PC-9 (cell line): ENCODE results near the gene CDKN1B. TPM values are rescaled to one million over a fixed set of nuclear protein-coding genes. Genes with fewer than 3 reads are reported as not detected.
A peak's percentile ranks its signal among the peaks of the same experiment; 100 is the strongest.

Experiments used
- BruUV-seq: library from RNA; stranded (reverse); fragments of 400-500 nt; replicated peaks from 2 replicates; lab custom pipeline; 2021; lab: Mats Ljungman, UMichigan
- CTCF ChIA-PET: fragments of 300-600 bp; sonication (Branson Sonifier 250); formaldehyde crosslinking; loops from one replicate; lab custom pipeline; 2022; ENCODE audit warnings: antibody characterized with exemption; lab: Charles Lee
- POLR2A ChIA-PET: fragments of 300-600 bp; sonication (Branson Sonifier 250); formaldehyde crosslinking; loops from one replicate; lab custom pipeline; 2022; ENCODE audit warnings: antibody characterized with exemption; ENCODE audit not compliant: unreplicated experiment; lab: Charles Lee
- DNase-seq, 2 experiments: peaks; one replicate each; pipeline versions ENCODE4 v3.0.0 to v3.0.0-alpha.2; 2015 to 2022; ENCODE audit warnings: mixed read lengths in 1 of 2
- H2AFZ ChIP-seq: fragments of 200-600 bp; sonication (generic); 2 replicates; pipeline ENCODE4 v1.8.1; 2017; ENCODE audit warnings: antibody characterized with exemption
- H3F3A ChIP-seq: fragments of 200-600 bp; sonication (generic); 2 replicates; pipeline ENCODE4 v1.8.1; 2017; ENCODE audit warnings: antibody characterized with exemption, mild to moderate bottlenecking, low read depth; ENCODE audit not compliant: insufficient read depth
- H3K27ac ChIP-seq: fragments of 200-600 bp; sonication (generic); 2 replicates; pipeline ENCODE4 v1.6.1; 2016; ENCODE audit warnings: mixed run types
- H3K27me3 ChIP-seq: fragments of 200-600 bp; sonication (generic); 2 replicates; pipeline ENCODE4 v1.6.1; 2016; ENCODE audit warnings: low read depth, mixed run types; ENCODE audit not compliant: insufficient read depth
- H3K36me3 ChIP-seq: fragments of 200-600 bp; sonication (generic); 2 replicates; pipeline ENCODE4 v1.6.1; 2016; ENCODE audit warnings: low read depth, mixed run types
- H3K4me1 ChIP-seq: fragments of 200-600 bp; sonication (generic); replicated peaks from 2 replicates; pipeline ENCODE4 v1.6.1; 2016; ENCODE audit warnings: mixed run types; ENCODE audit not compliant: insufficient read depth
- H3K4me2 ChIP-seq: fragments of 200-600 bp; sonication (generic); 2 replicates; pipeline ENCODE4 v1.6.1; 2017; ENCODE audit warnings: mixed run types
- H3K4me3 ChIP-seq: fragments of 200-600 bp; sonication (generic); 2 replicates; pipeline ENCODE4 v1.6.1; 2016; ENCODE audit warnings: mixed run types
- H3K79me2 ChIP-seq: fragments of 200-600 bp; sonication (generic); 2 replicates; pipeline ENCODE4 v1.6.1; 2017; ENCODE audit warnings: low read depth, mixed run types
- H3K9me2 ChIP-seq: fragments of 200-600 bp; sonication (generic); 2 replicates; pipeline ENCODE4 v1.8.1; 2017; ENCODE audit warnings: mild to moderate bottlenecking; ENCODE audit not compliant: insufficient read depth
- H3K9me3 ChIP-seq: fragments of 200-600 bp; sonication (generic); 2 replicates; pipeline ENCODE4 v1.8.1; 2016; ENCODE audit warnings: low read depth; ENCODE audit not compliant: insufficient read depth
- H4K20me1 ChIP-seq: fragments of 200-600 bp; sonication (generic); 2 replicates; pipeline ENCODE4 v1.8.1; 2017; ENCODE audit not compliant: insufficient read depth
- CTCF ChIP-seq: fragments of 200-600 bp; sonication (generic); conservative IDR thresholded peaks from 2 replicates; pipeline ENCODE4 v1.6.1; 2017; ENCODE audit warnings: mixed run types, antibody characterized with exemption, mild to moderate bottlenecking, moderate library complexity
- EZH2 ChIP-seq: fragments of 200-600 bp; sonication (generic); IDR thresholded peaks from 2 replicates; pipeline ENCODE4 v1.8.0; 2017; ENCODE audit warnings: antibody characterized with exemption, low read depth
- intact Hi-C: fragments of 100-400 bp; cut with micrococcal nuclease; formaldehyde crosslinking; loops from one replicate; pipeline ENCODE4 v1.10.0; 2022; ENCODE audit not compliant: unreplicated experiment
- total RNA-seq: library from RNA; stranded (reverse); gene quantifications from 2 replicates; pipeline ENCODE4 v1.2.3, GENCODE V29; 2021

The CDKN1B gene
- total RNA-seq, 1 experiment from 2014 or later = 67.5 TPM

- DNase-seq = no peak
- no peaks in the 10 kb centered on the region for H3K9me2 ChIP-seq
- no TSS peak for BruUV-seq
- H3K4me2 ChIP-seq = no peak overlapping the region
- H3K36me3 ChIP-seq = no peaks in the 10 kb centered on the region
- TF ChIP-seq CTCF (no peak), EZH2 (no peak)
- peaks cover 25% of the 10 kb centered on the region for H3F3A ChIP-seq
- no peaks in the 10 kb centered on the region for H3K27me3 ChIP-seq
- H4K20me1 ChIP-seq = no peaks in the 10 kb centered on the region
- ChIA-PET CTCF (interaction anchor here (1.1 kb wide), 1 partner anchor 11 kb away, joined by 3 read pairs; no protein-coding TSS in a partner anchor), POLR2A (interaction anchor here (0.5 kb wide), 1 partner anchor 221 kb away, joined by 5 read pairs; no protein-coding TSS in a partner anchor)
- no peaks in the 10 kb centered on the region for H3K79me2 ChIP-seq
- intact Hi-C loops = no loop called here
- no peak overlapping the region for H3K4me3 ChIP-seq
- peaks cover 27% of the 10 kb centered on the region for H3K4me1 ChIP-seq
- H2AFZ ChIP-seq = no peak overlapping the region
- no peaks in the 10 kb centered on the region for H3K9me3 ChIP-seq
- H3K27ac ChIP-seq = no peak overlapping the region
Measured at GRCh38 chr12:12755923-12756322, 38.8 kb downstream of the CDKN1B start.

- intact Hi-C loops = no loop called here
- no peaks in the 10 kb centered on the region for H3K9me3 ChIP-seq
- ChIA-PET POLR2A (interaction anchor here (0.6 to 0.7 kb wide), 2 partner anchors 11 to 46 kb away, joined by 3 read pairs; no protein-coding TSS in a partner anchor), CTCF (interaction anchor here (1.1 kb wide), 1 partner anchor 13 kb away, joined by 3 read pairs; no protein-coding TSS in a partner anchor)
- DNase-seq = no peak
- H3K27ac ChIP-seq = peak overlapping the region; percentile 87
- BruUV-seq = no TSS peak
- H3K4me2 ChIP-seq = no peak overlapping the region
- peaks cover 27% of the 10 kb centered on the region for H3K4me1 ChIP-seq
- H3K4me3 ChIP-seq = no peak overlapping the region
- H3K27me3 ChIP-seq = no peaks in the 10 kb centered on the region
- peaks cover 25% of the 10 kb centered on the region for H3F3A ChIP-seq
- TF ChIP-seq CTCF (no peak), EZH2 (no peak)
- H3K36me3 ChIP-seq = no peaks in the 10 kb centered on the region
- H3K79me2 ChIP-seq = no peaks in the 10 kb centered on the region
- H4K20me1 ChIP-seq = no peaks in the 10 kb centered on the region
- no peak overlapping the region for H2AFZ ChIP-seq
- no peaks in the 10 kb centered on the region for H3K9me2 ChIP-seq
Measured at GRCh38 chr12:12757121-12757520, 40.0 kb downstream of the CDKN1B start.

GRCh38 chr12:12759234-12759915 is 42.2 kb downstream of the CDKN1B start:
- H2AFZ ChIP-seq = peak overlapping the region; percentile 66; the same call in 1 of the 2 replicates
- ChIA-PET POLR2A (interaction anchor here (0.5 to 0.7 kb wide), 4 partner anchors 21 to 132 kb away, joined by 3 to 8 read pairs (median 4); partner anchors contain the start of gene GPRC5A), CTCF (interaction anchor here (0.5 to 1.3 kb wide), 2 partner anchors 17 to 29 kb away, joined by 6 to 7 read pairs; no protein-coding TSS in a partner anchor)
- H3K4me3 ChIP-seq = no peak overlapping the region
- intact Hi-C loops = loop anchor here (2.0 kb wide), 1 partner anchor 19 kb away; no protein-coding TSS in a partner anchor
- H4K20me1 ChIP-seq = no peaks in the 10 kb centered on the region
- TF ChIP-seq EZH2 = no peak
- DNase-seq = no peak
- no peaks in the 10 kb centered on the region for H3K36me3 ChIP-seq
- H3K27ac ChIP-seq = peak overlapping the region; percentile 87
- H3K4me1 ChIP-seq = peaks cover 27% of the 10 kb centered on the region
- TSS peak; percentile 53 for BruUV-seq
- H3K79me2 ChIP-seq = no peaks in the 10 kb centered on the region
- H3K4me2 ChIP-seq = peak overlapping the region; percentile 72
- no peaks in the 10 kb centered on the region for H3K9me3 ChIP-seq
- peaks cover 25% of the 10 kb centered on the region for H3F3A ChIP-seq
- H3K27me3 ChIP-seq = no peaks in the 10 kb centered on the region
- H3K9me2 ChIP-seq = no peaks in the 10 kb centered on the region
